AG09319 (cell line): ENCODE results near the gene CCNY.

Experiments
- DNase-seq: peaks from one replicate; pipeline ENCODE4 v3.0.0-alpha.2; 2010; ENCODE audit warnings: low read depth; ENCODE audit errors: extremely low read depth
- CTCF ChIP-seq: IDR thresholded peaks from 2 replicates; pipeline ENCODE4 v1.5.1; 2011; ENCODE audit warnings: low read depth, mild to moderate bottlenecking, inconsistent platforms, low read length, moderate library complexity

Gene CCNY

DNA sequence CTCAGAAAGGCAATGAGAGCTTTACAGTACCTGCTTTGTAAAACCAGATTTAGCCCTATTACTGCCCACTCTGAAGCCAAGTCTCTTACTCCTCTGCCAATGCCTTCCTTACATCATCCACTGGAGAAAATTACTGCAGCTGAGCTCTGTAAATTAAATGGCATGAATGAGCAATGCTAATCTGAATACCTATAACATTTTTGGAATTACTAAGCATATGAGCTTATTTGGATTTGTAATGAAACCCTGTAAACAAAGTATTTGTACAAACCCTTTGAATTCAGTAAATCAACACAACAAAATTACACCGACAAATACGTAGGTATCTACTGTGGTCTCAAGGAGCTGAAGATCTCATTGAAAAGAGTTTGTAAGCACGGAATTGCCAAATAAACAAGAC, 12.1 kb upstream of the CCNY start:
- no peak for DNase-seq

DNA sequence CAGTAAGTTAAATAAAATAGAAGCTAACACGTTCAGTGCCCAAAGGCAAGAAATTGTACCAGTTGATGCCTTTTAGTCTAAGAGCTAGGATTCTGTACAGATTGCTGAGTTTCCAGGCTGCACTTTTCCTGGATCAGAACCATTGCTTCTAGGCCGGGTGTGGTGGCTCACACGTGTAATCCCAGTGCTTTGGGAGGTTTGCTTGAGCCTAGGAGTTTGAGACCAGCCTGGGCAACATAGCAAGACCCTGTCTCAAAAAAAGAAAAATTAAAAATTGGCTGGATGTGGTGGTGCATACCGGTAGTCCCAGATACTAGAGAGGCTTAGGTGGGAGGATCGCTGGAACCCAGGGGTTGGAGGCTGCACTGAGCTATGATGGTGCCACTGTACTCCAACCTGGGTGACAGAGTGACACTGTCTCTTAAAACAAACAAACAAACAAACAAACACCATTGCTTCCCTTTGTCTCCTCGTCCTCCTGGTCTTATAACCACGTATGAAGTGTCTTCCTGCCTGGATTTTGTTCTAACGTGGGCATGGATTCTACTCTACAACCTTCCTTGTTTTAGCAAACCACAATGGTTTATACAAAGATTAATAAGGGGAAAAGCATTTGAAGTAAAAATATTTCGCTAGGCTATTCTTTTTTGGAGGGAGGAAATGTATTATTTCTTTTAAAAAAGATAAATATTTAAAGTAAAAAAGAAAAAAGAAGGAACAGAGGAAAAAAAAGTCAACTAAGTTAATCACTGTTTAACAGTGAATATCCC, 9.7 kb upstream of the CCNY start:
- DNase-seq = no peak

More for the DNA sequence above, 12.1 kb upstream of the CCNY start:
- TF ChIP-seq CTCF = no peak

GRCh38 chr10:35327790-35328403, 8.4 kb upstream of the CCNY start:
- DNase-seq = no peak
- TF ChIP-seq CTCF = no peak

More for the DNA sequence above, 9.7 kb upstream of the CCNY start:
- no peak for TF ChIP-seq CTCF

- no peak for TF ChIP-seq CTCF
- no peak for DNase-seq
Observed at GRCh38 chr10:35328404-35329037, 7.8 kb upstream of the CCNY start.

DNA sequence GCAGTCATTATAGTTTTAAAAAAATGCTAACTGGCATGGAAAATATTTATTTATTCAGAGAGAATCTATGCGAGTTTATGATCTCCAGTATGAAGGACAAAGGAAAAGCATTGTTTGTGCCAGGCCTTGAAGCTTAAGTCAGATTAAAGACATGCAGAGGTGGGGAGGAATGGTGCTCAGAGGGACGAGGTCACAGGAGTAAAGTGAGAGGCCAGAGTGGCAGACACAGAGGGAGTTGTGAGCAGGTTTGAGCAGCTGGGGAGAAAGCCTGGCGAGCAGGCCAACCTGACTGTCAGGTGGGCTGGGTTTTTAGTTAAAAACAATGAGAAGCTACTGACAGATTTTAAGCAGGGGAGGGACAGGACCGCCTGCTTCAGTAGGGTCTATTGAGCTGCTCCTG, 6.8 kb upstream of the CCNY start:
- TF ChIP-seq CTCF = no peak
- DNase-seq = no peak

DNA sequence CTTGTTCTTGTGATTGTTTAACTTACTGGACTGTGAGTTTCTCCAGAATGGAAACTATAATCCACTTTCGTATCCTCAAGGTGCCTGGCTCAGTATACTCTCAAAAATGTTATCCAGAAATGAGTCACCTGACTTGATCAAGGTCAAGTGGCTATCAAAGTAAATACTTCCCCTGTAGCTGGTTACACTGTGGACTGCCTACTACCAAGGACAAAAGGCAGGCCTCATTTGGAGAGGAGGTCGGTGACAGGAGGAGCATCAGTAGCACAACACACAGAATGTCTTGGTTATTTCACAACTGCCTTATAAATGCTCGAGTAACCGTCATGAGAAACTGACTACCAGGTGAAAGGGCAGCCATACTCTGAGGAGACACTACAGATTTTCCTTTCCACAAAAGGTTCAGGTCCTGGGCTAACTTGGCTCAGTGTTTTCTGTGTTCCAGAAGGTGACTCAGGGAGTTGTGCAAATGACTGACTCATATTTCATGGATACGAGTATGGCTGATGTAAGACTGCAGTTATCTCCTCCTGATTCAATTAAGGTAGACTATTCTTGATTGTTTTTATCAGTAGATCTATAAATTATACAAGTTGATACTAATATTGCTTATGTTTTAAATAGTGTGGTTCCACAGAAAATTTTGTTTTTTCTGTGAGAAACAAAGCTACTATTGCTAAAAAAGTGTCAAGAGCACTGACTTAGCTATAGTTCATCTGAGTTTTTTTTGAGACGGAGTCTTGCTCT, 4.2 kb upstream of the CCNY start:
- DNase-seq = peak; percentile 69
- TF ChIP-seq CTCF = no peak
